Activated naive CD4-positive, alpha-beta T cell treated with anti-CD3 and anti-CD28 coated beads, Interleukin-2, amount 50 U/mL, for 16 hours (primary cell): Measurements from ENCODE around the gene TAF4.
"Not testable (repeated sequence)": the region's sequence is repeated elsewhere in the genome, so short reads cannot be mapped to it uniquely, and the experiment has no call there.

ENCODE experiments used
- DNase-seq: peaks from one replicate; pipeline ENCODE4 v3.0.0-alpha.2; 2020

Gene TAF4

GRCh38 chr20:62080249-62080990, 14.7 kb upstream of the TAF4 start:
- DNase-seq, result no peak

GRCh38 chr20:62079166-62079565, 13.5 kb upstream of the TAF4 start:
- no peak for DNase-seq

- no peak for DNase-seq
These were observed 7.6 kb upstream of the TAF4 start for GRCh38 chr20:62073323-62073722.

GRCh38 chr20:62071669-62072430, 6.2 kb upstream of the TAF4 start:
- DNase-seq, result not testable (repeated sequence)

GRCh38 chr20:62069741-62070216, 4.1 kb upstream of the TAF4 start:
- no peak for DNase-seq

- DNase-seq, result no peak
These were observed 3.3 kb upstream of the TAF4 start for GRCh38 chr20:62068997-62069396.

- no peak for DNase-seq
These were observed 2.0 kb upstream of the TAF4 start for GRCh38 chr20:62067547-62068260.

GRCh38 chr20:62066983-62067433, 1.3 kb upstream of the TAF4 start:
- no peak for DNase-seq

- peak; percentile 48 for DNase-seq
These were observed 780 bp upstream of the TAF4 start for GRCh38 chr20:62066339-62066982.

- DNase-seq, result no peak
These were observed 659 bp downstream of the TAF4 start for GRCh38 chr20:62064770-62065673.

GRCh38 chr20:62063981-62064769, 1.5 kb downstream of the TAF4 start:
- DNase-seq, result no peak

- DNase-seq, result no peak
These were observed 2.2 kb downstream of the TAF4 start for GRCh38 chr20:62063315-62063980.

- no peak for DNase-seq
These were observed 2.9 kb downstream of the TAF4 start for GRCh38 chr20:62062661-62063314.

- DNase-seq, result no peak
These were observed 3.7 kb downstream of the TAF4 start for GRCh38 chr20:62061851-62062423.

GRCh38 chr20:62060631-62061541, 4.8 kb downstream of the TAF4 start:
- no peak for DNase-seq

GRCh38 chr20:62059920-62060630, 5.6 kb downstream of the TAF4 start:
- no peak for DNase-seq

- no peak for DNase-seq
These were observed 6.3 kb downstream of the TAF4 start for GRCh38 chr20:62059401-62059800.

- no peak for DNase-seq
These were observed 6.7 kb downstream of the TAF4 start for GRCh38 chr20:62058941-62059340.
